ENCODE data around the gene NAV2.
A peak's percentile ranks its signal among the peaks of the same experiment; 100 is the strongest.

DNA sequence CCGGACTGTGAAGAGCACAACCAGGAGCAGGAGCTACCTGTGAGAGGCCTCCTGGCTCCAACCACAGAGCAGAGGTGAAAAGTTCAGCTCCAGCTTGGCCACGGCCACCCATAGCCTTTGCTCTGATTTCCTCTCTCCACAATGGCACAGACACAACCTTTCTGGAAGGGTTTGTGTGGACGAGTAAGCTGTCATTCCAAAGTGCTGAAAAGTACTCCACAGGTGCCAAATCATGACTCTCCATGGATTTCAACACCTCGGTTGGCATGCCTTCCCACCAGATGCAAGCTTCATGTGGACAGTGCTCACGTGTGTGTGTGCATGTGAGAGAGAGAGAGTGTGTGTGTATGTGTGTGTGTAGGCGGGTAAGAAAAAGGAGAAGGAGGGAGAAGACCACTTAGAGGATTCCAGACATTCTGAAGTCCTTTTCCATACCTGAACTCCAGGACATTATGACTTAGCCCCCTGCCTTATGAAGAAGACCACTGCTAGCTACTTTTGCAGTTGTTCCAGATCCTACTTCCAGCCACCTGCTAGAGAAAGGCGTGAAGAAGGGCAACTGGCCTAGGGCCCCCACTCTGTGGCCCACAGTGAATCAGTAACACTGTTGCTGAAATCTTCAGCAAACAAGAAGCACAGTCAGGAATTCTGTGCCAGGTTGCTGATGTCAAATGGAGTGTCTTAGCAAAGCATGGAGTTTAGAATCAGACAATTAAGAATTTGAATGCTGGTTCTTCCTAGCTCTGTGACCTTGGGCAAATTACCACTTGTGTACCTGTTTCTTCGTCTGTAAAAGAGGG lies 13.9 kb upstream of the NAV2 start:
- TF ChIP-seq, protein P1, sequence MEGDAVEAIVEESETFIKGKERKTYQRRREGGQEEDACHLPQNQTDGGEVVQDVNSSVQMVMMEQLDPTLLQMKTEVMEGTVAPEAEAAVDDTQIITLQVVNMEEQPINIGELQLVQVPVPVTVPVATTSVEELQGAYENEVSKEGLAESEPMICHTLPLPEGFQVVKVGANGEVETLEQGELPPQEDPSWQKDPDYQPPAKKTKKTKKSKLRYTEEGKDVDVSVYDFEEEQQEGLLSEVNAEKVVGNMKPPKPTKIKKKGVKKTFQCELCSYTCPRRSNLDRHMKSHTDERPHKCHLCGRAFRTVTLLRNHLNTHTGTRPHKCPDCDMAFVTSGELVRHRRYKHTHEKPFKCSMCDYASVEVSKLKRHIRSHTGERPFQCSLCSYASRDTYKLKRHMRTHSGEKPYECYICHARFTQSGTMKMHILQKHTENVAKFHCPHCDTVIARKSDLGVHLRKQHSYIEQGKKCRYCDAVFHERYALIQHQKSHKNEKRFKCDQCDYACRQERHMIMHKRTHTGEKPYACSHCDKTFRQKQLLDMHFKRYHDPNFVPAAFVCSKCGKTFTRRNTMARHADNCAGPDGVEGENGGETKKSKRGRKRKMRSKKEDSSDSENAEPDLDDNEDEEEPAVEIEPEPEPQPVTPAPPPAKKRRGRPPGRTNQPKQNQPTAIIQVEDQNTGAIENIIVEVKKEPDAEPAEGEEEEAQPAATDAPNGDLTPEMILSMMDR (IDR thresholded peaks at IDR 0.05): no peak
- TF ChIP-seq POLR2AphosphoS5 (IDR thresholded peaks at IDR 0.05) (peak in 2 of 3 donors; percentile 90 to 96), POLR2A (IDR thresholded peaks at IDR 0.05) (no peak)
